GM23338 (cell line): ENCODE data around the gene SEC61A1.

Experiments used
- CREB1 ChIP-seq: fragments of 250-450 bp; sonication (Bioruptor Pico); IDR thresholded peaks from 2 replicates; pipeline ENCODE4 v1.5.0; 2020; ENCODE audit warnings: low read depth, mild to moderate bottlenecking, moderate library complexity
- CTCF ChIP-seq, 2 experiments: fragments of 200-600 bp in 1 of 2; sonication (generic) in 1 of 2; conservative IDR thresholded peaks; 2 replicates each; pipeline versions ENCODE4 v1.5.1 to v1.6.1; 2016 to 2017; ENCODE audit warnings: antibody characterized with exemption in 2 of 2, low read depth in 2 of 2, mild to moderate bottlenecking in 2 of 2, moderate library complexity in 1 of 2
- ETS1 ChIP-seq: IDR thresholded peaks from 2 replicates; pipeline ENCODE4 v1.6.1; 2016; ENCODE audit warnings: antibody characterized with exemption
- EZH2 ChIP-seq: fragments of 200-600 bp; sonication (generic); IDR thresholded peaks from one replicate; pipeline ENCODE4 v1.8.0; 2017; ENCODE audit warnings: antibody characterized with exemption, mild to moderate bottlenecking, low read depth; ENCODE audit not compliant: unreplicated experiment
- EZH2phosphoT487 ChIP-seq: fragments of 200-600 bp; sonication (generic); IDR thresholded peaks from one replicate; pipeline ENCODE4 v1.8.1; 2018; ENCODE audit warnings: antibody characterized with exemption; ENCODE audit not compliant: unreplicated experiment
- JUNB ChIP-seq: IDR thresholded peaks from one replicate; pipeline ENCODE4 v1.6.1; 2016; ENCODE audit warnings: antibody characterized with exemption; ENCODE audit not compliant: unreplicated experiment
- NANOG ChIP-seq: IDR thresholded peaks from 2 replicates; pipeline ENCODE4 v1.6.1; 2016; ENCODE audit warnings: antibody characterized with exemption, borderline replicate concordance
- POLR2AphosphoS5 ChIP-seq: IDR thresholded peaks from 2 replicates; pipeline ENCODE4 v1.6.1; 2016; ENCODE audit warnings: antibody characterized with exemption, low read depth
- STAT1 ChIP-seq: IDR thresholded peaks from one replicate; pipeline ENCODE4 v1.6.1; 2016; ENCODE audit warnings: antibody characterized with exemption; ENCODE audit not compliant: unreplicated experiment
- ZNF114 ChIP-seq: fragments of 250-450 bp; sonication (Bioruptor Pico); IDR thresholded peaks from 2 replicates; pipeline ENCODE4 v1.5.0; 2020; ENCODE audit warnings: mild to moderate bottlenecking, moderate library complexity
- ZNF331 ChIP-seq: fragments of 250-450 bp; sonication (Bioruptor Pico); IDR thresholded peaks from 2 replicates; pipeline ENCODE4 v1.5.0; 2020; ENCODE audit warnings: low read depth, mild to moderate bottlenecking, moderate library complexity
- TF ChIP-seq, protein P1 (sequence below): IDR thresholded peaks from one replicate; pipeline ENCODE4 v1.6.1; 2018; ENCODE audit warnings: antibody characterized with exemption; ENCODE audit not compliant: unreplicated experiment
- TF ChIP-seq, protein P2 (sequence below): fragments of 250-450 bp; sonication (Bioruptor Pico); IDR thresholded peaks from 2 replicates; pipeline ENCODE4 v1.5.0; 2020; ENCODE audit warnings: mild to moderate bottlenecking, moderate library complexity

- TF ChIP-seq CTCF (conservative IDR thresholded peaks at IDR 0.05; ENCODE audit: low read depth in 2 of 2) (no peak), EZH2 (no peak), CREB1 (CRISPR knock-in tag) (no peak), EZH2phosphoT487 (no peak), POLR2AphosphoS5 (no peak), STAT1 (no peak), JUNB (no peak), ZNF114 (CRISPR knock-in tag) (no peak), ETS1 (no peak), ZNF331 (no peak), NANOG (no peak)
- TF ChIP-seq, protein P1, sequence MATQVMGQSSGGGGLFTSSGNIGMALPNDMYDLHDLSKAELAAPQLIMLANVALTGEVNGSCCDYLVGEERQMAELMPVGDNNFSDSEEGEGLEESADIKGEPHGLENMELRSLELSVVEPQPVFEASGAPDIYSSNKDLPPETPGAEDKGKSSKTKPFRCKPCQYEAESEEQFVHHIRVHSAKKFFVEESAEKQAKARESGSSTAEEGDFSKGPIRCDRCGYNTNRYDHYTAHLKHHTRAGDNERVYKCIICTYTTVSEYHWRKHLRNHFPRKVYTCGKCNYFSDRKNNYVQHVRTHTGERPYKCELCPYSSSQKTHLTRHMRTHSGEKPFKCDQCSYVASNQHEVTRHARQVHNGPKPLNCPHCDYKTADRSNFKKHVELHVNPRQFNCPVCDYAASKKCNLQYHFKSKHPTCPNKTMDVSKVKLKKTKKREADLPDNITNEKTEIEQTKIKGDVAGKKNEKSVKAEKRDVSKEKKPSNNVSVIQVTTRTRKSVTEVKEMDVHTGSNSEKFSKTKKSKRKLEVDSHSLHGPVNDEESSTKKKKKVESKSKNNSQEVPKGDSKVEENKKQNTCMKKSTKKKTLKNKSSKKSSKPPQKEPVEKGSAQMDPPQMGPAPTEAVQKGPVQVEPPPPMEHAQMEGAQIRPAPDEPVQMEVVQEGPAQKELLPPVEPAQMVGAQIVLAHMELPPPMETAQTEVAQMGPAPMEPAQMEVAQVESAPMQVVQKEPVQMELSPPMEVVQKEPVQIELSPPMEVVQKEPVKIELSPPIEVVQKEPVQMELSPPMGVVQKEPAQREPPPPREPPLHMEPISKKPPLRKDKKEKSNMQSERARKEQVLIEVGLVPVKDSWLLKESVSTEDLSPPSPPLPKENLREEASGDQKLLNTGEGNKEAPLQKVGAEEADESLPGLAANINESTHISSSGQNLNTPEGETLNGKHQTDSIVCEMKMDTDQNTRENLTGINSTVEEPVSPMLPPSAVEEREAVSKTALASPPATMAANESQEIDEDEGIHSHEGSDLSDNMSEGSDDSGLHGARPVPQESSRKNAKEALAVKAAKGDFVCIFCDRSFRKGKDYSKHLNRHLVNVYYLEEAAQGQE, result no peak
- TF ChIP-seq, protein P2, sequence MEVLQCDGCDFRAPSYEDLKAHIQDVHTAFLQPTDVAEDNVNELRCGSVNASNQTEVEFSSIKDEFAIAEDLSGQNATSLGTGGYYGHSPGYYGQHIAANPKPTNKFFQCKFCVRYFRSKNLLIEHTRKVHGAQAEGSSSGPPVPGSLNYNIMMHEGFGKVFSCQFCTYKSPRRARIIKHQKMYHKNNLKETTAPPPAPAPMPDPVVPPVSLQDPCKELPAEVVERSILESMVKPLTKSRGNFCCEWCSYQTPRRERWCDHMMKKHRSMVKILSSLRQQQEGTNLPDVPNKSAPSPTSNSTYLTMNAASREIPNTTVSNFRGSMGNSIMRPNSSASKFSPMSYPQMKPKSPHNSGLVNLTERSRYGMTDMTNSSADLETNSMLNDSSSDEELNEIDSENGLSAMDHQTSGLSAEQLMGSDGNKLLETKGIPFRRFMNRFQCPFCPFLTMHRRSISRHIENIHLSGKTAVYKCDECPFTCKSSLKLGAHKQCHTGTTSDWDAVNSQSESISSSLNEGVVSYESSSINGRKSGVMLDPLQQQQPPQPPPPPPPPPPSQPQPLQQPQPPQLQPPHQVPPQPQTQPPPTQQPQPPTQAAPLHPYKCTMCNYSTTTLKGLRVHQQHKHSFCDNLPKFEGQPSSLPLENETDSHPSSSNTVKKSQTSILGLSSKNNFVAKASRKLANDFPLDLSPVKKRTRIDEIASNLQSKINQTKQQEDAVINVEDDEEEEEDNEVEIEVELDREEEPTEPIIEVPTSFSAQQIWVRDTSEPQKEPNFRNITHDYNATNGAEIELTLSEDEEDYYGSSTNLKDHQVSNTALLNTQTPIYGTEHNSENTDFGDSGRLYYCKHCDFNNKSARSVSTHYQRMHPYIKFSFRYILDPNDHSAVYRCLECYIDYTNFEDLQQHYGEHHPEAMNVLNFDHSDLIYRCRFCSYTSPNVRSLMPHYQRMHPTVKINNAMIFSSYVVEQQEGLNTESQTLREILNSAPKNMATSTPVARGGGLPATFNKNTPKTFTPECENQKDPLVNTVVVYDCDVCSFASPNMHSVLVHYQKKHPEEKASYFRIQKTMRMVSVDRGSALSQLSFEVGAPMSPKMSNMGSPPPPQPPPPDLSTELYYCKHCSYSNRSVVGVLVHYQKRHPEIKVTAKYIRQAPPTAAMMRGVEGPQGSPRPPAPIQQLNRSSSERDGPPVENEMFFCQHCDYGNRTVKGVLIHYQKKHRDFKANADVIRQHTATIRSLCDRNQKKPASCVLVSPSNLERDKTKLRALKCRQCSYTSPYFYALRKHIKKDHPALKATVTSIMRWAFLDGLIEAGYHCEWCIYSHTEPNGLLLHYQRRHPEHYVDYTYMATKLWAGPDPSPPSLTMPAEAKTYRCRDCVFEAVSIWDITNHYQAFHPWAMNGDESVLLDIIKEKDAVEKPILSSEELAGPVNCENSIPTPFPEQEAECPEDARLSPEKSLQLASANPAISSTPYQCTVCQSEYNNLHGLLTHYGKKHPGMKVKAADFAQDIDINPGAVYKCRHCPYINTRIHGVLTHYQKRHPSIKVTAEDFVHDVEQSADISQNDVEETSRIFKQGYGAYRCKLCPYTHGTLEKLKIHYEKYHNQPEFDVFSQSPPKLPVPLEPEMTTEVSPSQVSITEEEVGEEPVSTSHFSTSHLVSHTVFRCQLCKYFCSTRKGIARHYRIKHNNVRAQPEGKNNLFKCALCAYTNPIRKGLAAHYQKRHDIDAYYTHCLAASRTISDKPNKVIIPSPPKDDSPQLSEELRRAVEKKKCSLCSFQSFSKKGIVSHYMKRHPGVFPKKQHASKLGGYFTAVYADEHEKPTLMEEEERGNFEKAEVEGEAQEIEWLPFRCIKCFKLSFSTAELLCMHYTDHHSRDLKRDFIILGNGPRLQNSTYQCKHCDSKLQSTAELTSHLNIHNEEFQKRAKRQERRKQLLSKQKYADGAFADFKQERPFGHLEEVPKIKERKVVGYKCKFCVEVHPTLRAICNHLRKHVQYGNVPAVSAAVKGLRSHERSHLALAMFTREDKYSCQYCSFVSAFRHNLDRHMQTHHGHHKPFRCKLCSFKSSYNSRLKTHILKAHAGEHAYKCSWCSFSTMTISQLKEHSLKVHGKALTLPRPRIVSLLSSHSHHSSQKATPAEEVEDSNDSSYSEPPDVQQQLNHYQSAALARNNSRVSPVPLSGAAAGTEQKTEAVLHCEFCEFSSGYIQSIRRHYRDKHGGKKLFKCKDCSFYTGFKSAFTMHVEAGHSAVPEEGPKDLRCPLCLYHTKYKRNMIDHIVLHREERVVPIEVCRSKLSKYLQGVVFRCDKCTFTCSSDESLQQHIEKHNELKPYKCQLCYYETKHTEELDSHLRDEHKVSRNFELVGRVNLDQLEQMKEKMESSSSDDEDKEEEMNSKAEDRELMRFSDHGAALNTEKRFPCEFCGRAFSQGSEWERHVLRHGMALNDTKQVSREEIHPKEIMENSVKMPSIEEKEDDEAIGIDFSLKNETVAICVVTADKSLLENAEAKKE (CRISPR knock-in tag), result no peak
Measured at GRCh38 chr3:128100161-128100560, 47.9 kb downstream of the SEC61A1 start.
